PC-9 (cell line): Measurements from ENCODE around the gene SHISAL1.

ENCODE experiments used
- CTCF ChIP-seq: fragments of 200-600 bp; sonication (generic); conservative IDR thresholded peaks from 2 replicates; pipeline ENCODE4 v1.6.1; 2017; ENCODE audit warnings: mixed run types, antibody characterized with exemption, mild to moderate bottlenecking, moderate library complexity
- EZH2 ChIP-seq: fragments of 200-600 bp; sonication (generic); IDR thresholded peaks from 2 replicates; pipeline ENCODE4 v1.8.0; 2017; ENCODE audit warnings: antibody characterized with exemption, low read depth

GRCh38 chr22:44206696-44207095 is 106.1 kb downstream of the SHISAL1 start:
- TF ChIP-seq EZH2 (no peak), CTCF (no peak)
